ENCODE data around the gene ATG101. TPM values are rescaled to one million over a fixed set of nuclear protein-coding genes. Genes with fewer than 3 reads are reported as not detected.

ATG101 gene
- polyA plus RNA-seq, 1 donor (not counting 4 experiments of a cell fraction or from before 2014, with no cell fraction given), result 62.7 TPM

DNA sequence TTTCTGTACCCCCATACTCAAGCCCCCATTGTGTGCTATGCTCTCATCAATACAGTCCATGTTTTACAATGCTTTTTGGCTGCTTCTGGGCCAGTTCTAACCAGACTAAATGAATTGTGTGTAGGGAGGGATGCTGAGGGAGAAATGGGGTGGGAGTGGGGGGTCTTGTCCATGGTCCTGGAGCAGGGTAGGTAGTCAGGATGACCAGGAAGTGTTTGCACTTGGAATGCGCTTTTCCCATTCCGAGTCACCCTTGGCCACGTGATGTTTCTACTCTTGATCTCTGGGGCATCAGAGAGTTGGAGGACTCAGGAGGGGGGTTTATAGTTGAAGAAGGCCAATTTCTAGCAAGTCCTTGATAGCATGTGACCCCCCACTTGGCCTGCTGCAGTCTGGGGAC lies 8.5 kb downstream of the ATG101 start:
- no peak overlapping the region for H3K4me3 ChIP-seq (ENCODE audit: control insufficient read depth in 2 of 3, extremely low read depth in 1 of 3, insufficient read depth in 2 of 3, low read depth in 1 of 3, low read length in 3 of 3)
- H3K9ac ChIP-seq (ENCODE audit: control insufficient read depth, extremely low read depth, insufficient read depth, low read length), result no peak overlapping the region
- H4K20me1 ChIP-seq (ENCODE audit: control insufficient read depth, extremely low read depth, insufficient read depth, low read length), result peaks cover 8% of the 10 kb centered on the region
- TF ChIP-seq, protein P1, sequence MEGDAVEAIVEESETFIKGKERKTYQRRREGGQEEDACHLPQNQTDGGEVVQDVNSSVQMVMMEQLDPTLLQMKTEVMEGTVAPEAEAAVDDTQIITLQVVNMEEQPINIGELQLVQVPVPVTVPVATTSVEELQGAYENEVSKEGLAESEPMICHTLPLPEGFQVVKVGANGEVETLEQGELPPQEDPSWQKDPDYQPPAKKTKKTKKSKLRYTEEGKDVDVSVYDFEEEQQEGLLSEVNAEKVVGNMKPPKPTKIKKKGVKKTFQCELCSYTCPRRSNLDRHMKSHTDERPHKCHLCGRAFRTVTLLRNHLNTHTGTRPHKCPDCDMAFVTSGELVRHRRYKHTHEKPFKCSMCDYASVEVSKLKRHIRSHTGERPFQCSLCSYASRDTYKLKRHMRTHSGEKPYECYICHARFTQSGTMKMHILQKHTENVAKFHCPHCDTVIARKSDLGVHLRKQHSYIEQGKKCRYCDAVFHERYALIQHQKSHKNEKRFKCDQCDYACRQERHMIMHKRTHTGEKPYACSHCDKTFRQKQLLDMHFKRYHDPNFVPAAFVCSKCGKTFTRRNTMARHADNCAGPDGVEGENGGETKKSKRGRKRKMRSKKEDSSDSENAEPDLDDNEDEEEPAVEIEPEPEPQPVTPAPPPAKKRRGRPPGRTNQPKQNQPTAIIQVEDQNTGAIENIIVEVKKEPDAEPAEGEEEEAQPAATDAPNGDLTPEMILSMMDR (optimal IDR thresholded peaks at IDR 0.05 in 1 of 3, IDR thresholded peaks at IDR 0.05 in 1 of 3, conservative IDR thresholded peaks at IDR 0.05 in 1 of 3; ENCODE audit: extremely low read depth in 1 of 3, insufficient read depth in 2 of 3, low read length in 3 of 3), result no peak
- TF ChIP-seq EZH2 (IDR thresholded peaks at IDR 0.05; ENCODE audit: low read length), result no peak
- peaks cover 32% of the 10 kb centered on the region for H3K79me2 ChIP-seq (ENCODE audit: control insufficient read depth, insufficient read depth, low read length)
- H3K4me1 ChIP-seq (ENCODE audit: control insufficient read depth, extremely low read depth, insufficient read depth, low read length), result no peaks in the 10 kb centered on the region
- DNase-seq (ENCODE audit: low read depth, low spot score), result no peak
- H3K27me3 ChIP-seq (ENCODE audit: control insufficient read depth, extremely low read depth, insufficient read depth, low read length), result no peaks in the 10 kb centered on the region
- no peak overlapping the region for H2AFZ ChIP-seq (ENCODE audit: control insufficient read depth, low read length)
- H3K36me3 ChIP-seq (ENCODE audit: control insufficient read depth in 2 of 2, extremely low read depth in 1 of 2, insufficient read depth in 2 of 2, low read length in 2 of 2), result peaks cover 21 to 23% of the 10 kb centered on the region in 2 experiments
- H3K27ac ChIP-seq (ENCODE audit: control insufficient read depth, insufficient read depth, low read length), result no peak overlapping the region
- dilution Hi-C loops (cut with MboI; ENCODE audit: extremely low pct_ligation_motif_present, low sequenced_read_pairs), result no loop called here
- FAIRE-seq, result no peak
- H3K4me2 ChIP-seq (ENCODE audit: control insufficient read depth, extremely low read depth, insufficient read depth, low read depth, low read length), result no peak overlapping the region
- no peaks in the 10 kb centered on the region for H3K9me1 ChIP-seq (ENCODE audit: control insufficient read depth, extremely low read depth, insufficient read depth, low read length)
- no peaks in the 10 kb centered on the region for H3K9me3 ChIP-seq (ENCODE audit: control insufficient read depth, low read depth, low read length)

DNA sequence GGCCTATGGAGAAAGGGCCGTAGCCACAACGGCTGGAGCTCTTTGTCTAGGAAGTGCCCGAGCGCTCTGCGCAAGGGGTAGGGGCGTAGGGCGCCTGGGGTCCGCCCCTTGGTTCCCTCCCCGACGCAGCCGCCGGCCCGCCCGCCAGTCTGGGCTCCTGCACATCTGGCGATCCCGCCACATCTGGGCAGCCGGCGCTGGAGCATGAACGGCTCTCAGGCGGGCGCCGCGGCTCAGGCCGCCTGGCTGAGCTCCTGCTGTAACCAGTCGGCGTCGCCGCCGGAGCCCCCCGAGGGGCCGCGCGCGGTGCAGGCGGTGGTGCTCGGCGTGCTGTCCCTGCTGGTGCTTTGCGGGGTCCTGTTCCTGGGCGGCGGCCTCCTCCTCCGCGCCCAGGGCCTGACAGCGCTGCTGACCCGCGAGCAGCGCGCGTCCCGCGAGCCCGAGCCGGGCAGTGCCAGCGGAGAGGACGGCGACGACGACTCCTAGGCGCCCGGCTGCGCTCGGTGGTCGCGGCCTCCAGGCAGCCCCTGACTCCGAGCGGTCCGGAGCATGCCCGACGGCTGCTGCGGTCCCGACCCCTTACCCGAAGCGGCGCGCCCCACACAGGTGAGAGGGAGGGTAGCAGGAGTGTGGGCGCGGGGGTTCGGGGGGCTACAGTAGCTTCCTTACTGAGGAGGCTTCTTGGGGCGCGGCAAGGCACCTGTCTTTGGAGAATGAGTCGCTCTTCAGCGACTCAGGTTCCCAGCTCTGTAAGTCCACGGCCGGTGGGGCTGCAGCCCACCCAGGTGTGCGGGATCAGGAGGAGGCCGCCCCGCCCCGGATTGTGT lies 10.0 kb downstream of the ATG101 start, which contains the start of gene SMIM41:
Gene SMIM41, plus strand, starts transcription at position 129 of the 827 bp plus-strand sequence. Its CDS starts 76 bp downstream, at position 205.
- Histone ChIP-seq H3K27ac (ENCODE audit: control insufficient read depth, insufficient read depth, low read length) (no peak within 1 kb of the TSS), H3K79me2 (ENCODE audit: control insufficient read depth, insufficient read depth, low read length) (peaks cover 18% of the 10 kb centered on the region), H3K9me3 (ENCODE audit: control insufficient read depth, low read depth, low read length) (no peaks in the 10 kb centered on the region), H4K20me1 (ENCODE audit: control insufficient read depth, extremely low read depth, insufficient read depth, low read length) (peaks cover 7% of the 10 kb centered on the region), H3K9ac (ENCODE audit: control insufficient read depth, extremely low read depth, insufficient read depth, low read length) (no peak within 1 kb of the TSS), H2AFZ (ENCODE audit: control insufficient read depth, low read length) (no peak within 1 kb of the TSS), H3K27me3 (ENCODE audit: control insufficient read depth, extremely low read depth, insufficient read depth, low read length) (no peaks in the 10 kb centered on the region), H3K36me3 (ENCODE audit: control insufficient read depth in 2 of 2, extremely low read depth in 1 of 2, insufficient read depth in 2 of 2, low read length in 2 of 2) (peaks cover 17 to 18% of the 10 kb centered on the region in 2 experiments), H3K9me1 (ENCODE audit: control insufficient read depth, extremely low read depth, insufficient read depth, low read length) (no peaks in the 10 kb centered on the region), H3K4me3 (ENCODE audit: control insufficient read depth in 2 of 3, extremely low read depth in 1 of 3, insufficient read depth in 2 of 3, low read depth in 1 of 3, low read length in 3 of 3) (no peak within 1 kb of the TSS), H3K4me2 (ENCODE audit: control insufficient read depth, extremely low read depth, insufficient read depth, low read depth, low read length) (no peak within 1 kb of the TSS), H3K4me1 (ENCODE audit: control insufficient read depth, extremely low read depth, insufficient read depth, low read length) (no peaks in the 10 kb centered on the region)
- DNase-seq (ENCODE audit: low read depth, low spot score) (no peak), FAIRE-seq (no peak)
- dilution Hi-C loops (cut with MboI; ENCODE audit: extremely low pct_ligation_motif_present, low sequenced_read_pairs), result no loop called here
- TF ChIP-seq EZH2 (IDR thresholded peaks at IDR 0.05; ENCODE audit: low read length), result no peak
- TF ChIP-seq, protein P1 (optimal IDR thresholded peaks at IDR 0.05 in 1 of 3, IDR thresholded peaks at IDR 0.05 in 1 of 3, conservative IDR thresholded peaks at IDR 0.05 in 1 of 3; ENCODE audit: extremely low read depth in 1 of 3, insufficient read depth in 2 of 3, low read length in 3 of 3), result no peak
